Muscle layer of colon (tissue), 2 donors: ENCODE results near the gene HVCN1.
"Not testable (repeated sequence)": the region's sequence is repeated elsewhere in the genome, so short reads cannot be mapped to it uniquely, and the experiment has no call there.

Experiments used
- H3K27ac ChIP-seq: one replicate; pipeline ENCODE4 v1.7.0; 2013; ENCODE audit warnings: low read depth, mild to moderate bottlenecking, low read length, moderate library complexity
- H3K27me3 ChIP-seq, 2 donors: one replicate each; pipeline ENCODE4 v1.7.0; 2013; ENCODE audit warnings: low read length in 2 of 2, mild to moderate bottlenecking in 2 of 2; ENCODE audit not compliant: insufficient read depth in 2 of 2, control insufficient read depth in 1 of 2
- H3K36me3 ChIP-seq: one replicate; pipeline ENCODE4 v1.7.0; 2013; ENCODE audit warnings: mild to moderate bottlenecking, low read length; ENCODE audit not compliant: insufficient read depth
- H3K4me1 ChIP-seq: one replicate; pipeline ENCODE4 v1.7.0; 2013; ENCODE audit warnings: mild to moderate bottlenecking, low read length; ENCODE audit not compliant: insufficient read depth
- H3K4me3 ChIP-seq, 2 donors: one replicate each; pipeline ENCODE4 v1.7.0; 2013; ENCODE audit warnings: low read length in 2 of 2, low read depth in 1 of 2, mild to moderate bottlenecking in 1 of 2, moderate library complexity in 1 of 2
- H3K9ac ChIP-seq: one replicate; pipeline ENCODE4 v1.7.0; 2013; ENCODE audit warnings: low read length
- H3K9me3 ChIP-seq: one replicate; pipeline ENCODE4 v1.7.0; 2013; ENCODE audit warnings: mild to moderate bottlenecking, low read length
- donor health status: abdominal sarcoma.
- donor health status: Adenocarcinoma of cecum.

HVCN1 gene

GRCh38 chr12:110722892-110723291, 34.0 kb upstream of the HVCN1 start:
- not testable (repeated sequence) for H3K4me1 ChIP-seq, H3K4me3 ChIP-seq, H3K9me3 ChIP-seq, H3K9ac ChIP-seq, H3K27me3 ChIP-seq, H3K27ac ChIP-seq
- peaks cover 81% of the 10 kb centered on the region for H3K36me3 ChIP-seq

GRCh38 chr12:110721570-110721969, 32.7 kb upstream of the HVCN1 start:
- Histone ChIP-seq H3K27me3 (no peaks in the 10 kb centered on the region), H3K27ac (no peak overlapping the region), H3K36me3 (peaks cover 77% of the 10 kb centered on the region), H3K4me1 (no peaks in the 10 kb centered on the region), H3K9me3 (no peaks in the 10 kb centered on the region), H3K4me3 (no peak overlapping the region), H3K9ac (no peak overlapping the region)

GRCh38 chr12:110720516-110720915, 31.6 kb upstream of the HVCN1 start:
- peaks cover 71% of the 10 kb centered on the region for H3K36me3 ChIP-seq
- no peak overlapping the region for H3K27ac ChIP-seq
- no peaks in the 10 kb centered on the region for H3K9me3 ChIP-seq
- no peaks in the 10 kb centered on the region for H3K27me3 ChIP-seq
- no peak overlapping the region for H3K9ac ChIP-seq
- no peak overlapping the region for H3K4me3 ChIP-seq
- H3K4me1 ChIP-seq: no peaks in the 10 kb centered on the region

GRCh38 chr12:110718222-110718908, 29.4 kb upstream of the HVCN1 start:
- H3K4me3 ChIP-seq: no peak overlapping the region
- no peak overlapping the region for H3K9ac ChIP-seq
- peaks cover 50% of the 10 kb centered on the region for H3K36me3 ChIP-seq
- no peaks in the 10 kb centered on the region for H3K27me3 ChIP-seq
- no peaks in the 10 kb centered on the region for H3K9me3 ChIP-seq
- H3K27ac ChIP-seq: no peak overlapping the region
- H3K4me1 ChIP-seq: no peaks in the 10 kb centered on the region

- Histone ChIP-seq H3K27ac (no peak overlapping the region), H3K9ac (no peak overlapping the region), H3K36me3 (peaks cover 44% of the 10 kb centered on the region), H3K9me3 (no peaks in the 10 kb centered on the region), H3K27me3 (no peaks in the 10 kb centered on the region), H3K4me1 (no peaks in the 10 kb centered on the region), H3K4me3 (no peak overlapping the region)
Observed at GRCh38 chr12:110717037-110717436, 28.1 kb upstream of the HVCN1 start.

GRCh38 chr12:110708917-110709316, 20.0 kb upstream of the HVCN1 start:
- Histone ChIP-seq H3K9me3 (no peaks in the 10 kb centered on the region), H3K36me3 (no peaks in the 10 kb centered on the region), H3K4me1 (no peaks in the 10 kb centered on the region), H3K27ac (no peak overlapping the region), H3K9ac (no peak overlapping the region), H3K27me3 (no peaks in the 10 kb centered on the region), H3K4me3 (no peak overlapping the region)

- Histone ChIP-seq H3K27ac (no peak overlapping the region), H3K4me3 (no peak overlapping the region), H3K9ac (no peak overlapping the region), H3K9me3 (no peaks in the 10 kb centered on the region), H3K36me3 (no peaks in the 10 kb centered on the region), H3K27me3 (no peaks in the 10 kb centered on the region), H3K4me1 (no peaks in the 10 kb centered on the region)
Observed at GRCh38 chr12:110705309-110705708, 16.4 kb upstream of the HVCN1 start.

- H3K4me3 ChIP-seq: no peak overlapping the region
- H3K4me1 ChIP-seq: no peaks in the 10 kb centered on the region
- no peaks in the 10 kb centered on the region for H3K27me3 ChIP-seq
- H3K9me3 ChIP-seq: no peaks in the 10 kb centered on the region
- H3K36me3 ChIP-seq: no peaks in the 10 kb centered on the region
- no peak overlapping the region for H3K27ac ChIP-seq
- no peak overlapping the region for H3K9ac ChIP-seq
Observed at GRCh38 chr12:110704750-110705149, 15.8 kb upstream of the HVCN1 start.

GRCh38 chr12:110704231-110704630, 15.3 kb upstream of the HVCN1 start:
- Histone ChIP-seq H3K27ac (no peak overlapping the region), H3K9ac (no peak overlapping the region), H3K27me3 (no peaks in the 10 kb centered on the region), H3K4me1 (no peaks in the 10 kb centered on the region), H3K36me3 (no peaks in the 10 kb centered on the region), H3K9me3 (no peaks in the 10 kb centered on the region), H3K4me3 (no peak overlapping the region)

- H3K4me1 ChIP-seq: no peaks in the 10 kb centered on the region
- no peaks in the 10 kb centered on the region for H3K36me3 ChIP-seq
- H3K9ac ChIP-seq: no peak overlapping the region
- no peak overlapping the region for H3K4me3 ChIP-seq
- no peaks in the 10 kb centered on the region for H3K27me3 ChIP-seq
- no peak overlapping the region for H3K27ac ChIP-seq
- no peaks in the 10 kb centered on the region for H3K9me3 ChIP-seq
Observed at GRCh38 chr12:110702081-110702480, 13.2 kb upstream of the HVCN1 start.

GRCh38 chr12:110699591-110700445, 10.9 kb upstream of the HVCN1 start:
- Histone ChIP-seq H3K4me1 (no peaks in the 10 kb centered on the region), H3K36me3 (no peaks in the 10 kb centered on the region)

More at GRCh38 chr12:110699591-110700445, 10.9 kb upstream of the HVCN1 start:
- H3K9me3 ChIP-seq: no peaks in the 10 kb centered on the region
- H3K27me3 ChIP-seq: no peaks in the 10 kb centered on the region
- no peak overlapping the region for H3K9ac ChIP-seq
- H3K4me3 ChIP-seq: no peak overlapping the region
- H3K27ac ChIP-seq: no peak overlapping the region
